C1 segment of cervical spinal cord (tissue), 14 donors: Measurements from ENCODE around the gene EXOC1.
"Not testable (repeated sequence)": the region's sequence is repeated elsewhere in the genome, so short reads cannot be mapped to it uniquely, and the experiment has no call there.

Source experiments
- DNase-seq, 14 donors: peaks; one replicate each; lab custom pipeline; 2025; lab: John Stamatoyannopoulos, UW

The EXOC1 gene

DNA sequence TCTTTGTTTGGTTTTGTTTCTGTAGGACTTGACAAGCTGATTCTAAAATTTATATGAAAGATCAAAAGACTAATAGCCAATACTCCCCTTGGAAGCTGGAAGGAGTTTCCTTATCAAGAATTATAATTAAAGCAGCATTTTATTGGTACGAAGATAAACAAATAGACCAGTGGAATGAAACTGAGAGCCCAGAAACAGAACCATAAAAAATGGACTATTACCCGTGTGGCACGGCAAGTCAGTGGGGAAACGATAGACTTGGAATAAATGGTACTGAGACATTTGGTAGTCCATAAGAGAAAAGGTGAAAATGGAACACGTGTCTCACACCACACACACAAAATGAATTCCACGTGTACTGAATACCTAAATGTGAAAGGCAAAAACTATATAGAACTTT lies 52.9 kb downstream of the EXOC1 start:
- DNase-seq, result no peak

DNA sequence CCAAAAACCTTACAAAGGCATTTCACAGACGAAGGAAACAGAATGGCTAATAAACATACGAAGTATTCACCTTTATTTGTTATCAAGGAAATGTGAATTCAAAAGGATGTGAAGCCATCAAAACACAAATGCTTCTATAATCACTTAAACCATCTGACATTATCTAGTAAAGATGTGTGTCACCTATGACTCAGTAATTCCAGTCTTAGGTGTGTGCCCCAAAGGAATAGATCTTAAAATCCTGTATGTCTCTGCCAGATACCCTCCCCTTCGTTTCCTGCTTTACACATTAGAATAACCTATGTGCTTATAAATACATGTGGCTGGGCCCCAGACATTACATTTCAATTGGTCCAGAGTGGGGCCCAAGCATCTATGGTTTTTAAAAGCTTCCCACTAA lies 53.5 kb downstream of the EXOC1 start:
- DNase-seq, result no peak

DNA sequence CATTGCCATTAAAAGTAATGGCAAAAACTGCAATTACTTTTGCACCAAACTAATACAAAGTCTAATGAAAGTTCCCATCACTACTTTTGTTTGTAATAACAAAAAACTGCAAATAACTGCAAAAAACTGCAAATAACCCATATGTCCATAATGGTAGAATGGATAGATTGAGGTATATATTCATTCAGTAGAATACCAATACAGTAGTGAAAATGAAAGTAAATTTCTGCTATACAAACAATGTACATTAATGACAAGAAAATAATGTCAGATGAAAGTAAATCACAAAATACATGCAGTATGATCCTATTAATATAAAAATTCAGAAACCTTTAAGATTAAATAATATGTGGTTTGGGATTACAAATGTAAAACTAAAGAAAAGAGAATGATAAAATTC lies 54.0 kb downstream of the EXOC1 start:
- DNase-seq, result no peak

DNA sequence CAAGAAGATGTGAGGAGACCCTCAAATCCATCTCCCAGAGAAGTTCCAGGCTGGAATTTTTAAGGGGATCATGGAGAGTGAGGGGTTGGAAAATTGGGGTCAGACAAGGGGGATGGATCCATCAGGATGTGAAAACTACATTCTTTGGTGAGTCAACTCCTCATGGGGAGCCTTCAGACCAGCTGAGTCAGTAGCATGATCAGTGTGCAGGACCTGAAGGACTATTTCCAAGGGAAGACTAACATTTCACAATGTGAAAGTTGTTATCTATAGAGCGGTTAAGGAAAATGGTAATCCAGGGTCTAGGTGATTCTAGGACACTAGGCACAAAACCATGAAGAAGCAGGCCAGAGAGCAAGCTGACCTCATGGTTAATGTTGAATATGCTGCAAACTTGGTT lies 56.7 kb downstream of the EXOC1 start:
- DNase-seq, result no peak

DNA sequence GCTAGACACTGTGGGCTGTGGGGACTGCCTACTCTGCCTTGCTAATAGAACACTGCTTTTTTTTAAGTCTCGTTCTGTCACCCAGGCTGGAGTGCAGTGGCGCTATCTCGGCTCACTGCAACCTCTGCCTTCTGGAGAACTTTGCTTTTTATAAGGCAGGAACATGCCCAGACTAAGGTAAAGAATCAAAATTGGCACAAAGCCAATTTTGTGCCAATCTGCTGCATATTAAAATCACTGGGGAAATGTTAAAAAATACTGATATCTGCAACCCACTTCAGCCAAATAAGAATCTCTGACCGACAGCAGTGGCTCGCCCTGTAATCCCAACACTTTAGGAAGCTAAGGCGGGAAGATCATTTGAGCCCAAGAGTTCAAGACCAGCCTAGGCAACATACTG lies 58.8 kb downstream of the EXOC1 start:
- DNase-seq, result no peak

DNA sequence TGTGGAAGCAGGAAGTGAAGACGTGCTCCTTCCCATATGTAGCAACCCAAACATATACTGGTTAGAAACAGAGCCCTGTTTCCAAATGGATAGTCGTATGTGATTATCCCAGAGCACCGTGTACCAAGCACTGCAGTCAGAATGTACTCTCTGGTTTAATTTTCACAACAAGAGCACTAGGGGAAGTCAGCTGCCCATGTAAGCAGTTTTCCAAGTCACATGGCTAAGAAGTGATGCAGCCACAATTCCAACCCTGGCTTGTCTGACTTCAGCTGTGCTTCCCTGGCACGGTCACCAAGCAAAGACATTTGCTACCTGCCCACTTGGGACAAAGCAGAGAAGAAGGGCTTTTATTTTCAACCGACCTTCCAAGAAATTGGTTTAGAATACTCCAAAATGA lies 67.1 kb downstream of the EXOC1 start:
- no peak for DNase-seq

DNA sequence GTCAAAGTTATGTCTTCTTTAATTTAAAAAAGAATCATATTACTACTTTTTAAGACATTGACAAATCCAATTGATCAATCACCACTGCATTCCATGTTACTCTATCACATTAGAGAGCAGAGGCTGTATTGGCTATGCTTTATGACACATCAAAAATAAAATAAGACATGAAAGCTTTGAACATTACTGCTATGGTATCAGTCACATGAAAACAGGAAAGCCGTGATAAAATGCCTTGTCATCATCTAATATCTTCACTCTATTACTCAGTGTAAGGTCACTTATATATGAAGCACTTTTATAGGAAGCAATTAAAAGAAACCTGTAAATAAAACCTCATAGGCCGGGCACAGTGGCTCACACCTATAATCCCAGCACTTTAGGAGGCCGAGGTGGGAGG lies 67.6 kb downstream of the EXOC1 start:
- no peak for DNase-seq

DNA sequence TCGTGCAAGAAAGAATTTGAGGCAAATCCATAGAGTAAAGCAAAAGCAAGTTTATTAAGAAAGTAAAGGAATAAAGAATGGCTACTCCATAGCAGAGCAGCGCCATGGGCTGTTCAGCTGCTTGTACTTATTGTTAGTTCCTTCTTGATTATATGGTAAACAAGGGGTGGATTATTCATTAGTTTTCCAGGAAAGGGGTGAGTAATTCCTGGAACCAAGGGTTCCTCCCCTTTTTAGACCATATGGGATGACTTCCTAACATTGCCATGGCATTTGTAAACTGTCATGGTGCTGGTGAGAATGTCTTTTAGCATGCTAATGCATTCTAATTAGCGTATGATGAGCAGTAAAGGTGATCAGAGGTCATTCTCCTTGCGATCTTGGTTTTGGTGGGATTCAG lies 71.8 kb downstream of the EXOC1 start:
- DNase-seq, result no peak

DNA sequence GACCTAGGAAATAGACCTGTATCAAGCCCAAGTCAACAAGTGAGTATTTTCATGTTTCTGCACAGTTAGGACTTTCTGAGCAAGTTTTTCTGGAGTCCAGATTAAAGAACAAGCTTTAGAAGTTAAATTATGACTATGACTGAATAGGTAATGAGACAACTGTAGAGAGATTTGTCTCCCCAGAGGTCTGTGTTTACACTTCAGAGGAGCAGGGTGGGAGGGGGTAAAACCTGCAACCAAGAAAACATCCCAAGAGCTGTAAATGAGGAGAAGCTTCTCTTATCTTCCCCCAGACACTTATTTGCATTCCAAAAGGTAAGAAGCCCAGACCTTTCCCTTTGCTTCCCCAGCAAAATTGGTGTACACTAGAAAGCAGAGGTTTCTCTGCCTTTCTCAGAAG lies 73.2 kb downstream of the EXOC1 start:
- no peak for DNase-seq

DNA sequence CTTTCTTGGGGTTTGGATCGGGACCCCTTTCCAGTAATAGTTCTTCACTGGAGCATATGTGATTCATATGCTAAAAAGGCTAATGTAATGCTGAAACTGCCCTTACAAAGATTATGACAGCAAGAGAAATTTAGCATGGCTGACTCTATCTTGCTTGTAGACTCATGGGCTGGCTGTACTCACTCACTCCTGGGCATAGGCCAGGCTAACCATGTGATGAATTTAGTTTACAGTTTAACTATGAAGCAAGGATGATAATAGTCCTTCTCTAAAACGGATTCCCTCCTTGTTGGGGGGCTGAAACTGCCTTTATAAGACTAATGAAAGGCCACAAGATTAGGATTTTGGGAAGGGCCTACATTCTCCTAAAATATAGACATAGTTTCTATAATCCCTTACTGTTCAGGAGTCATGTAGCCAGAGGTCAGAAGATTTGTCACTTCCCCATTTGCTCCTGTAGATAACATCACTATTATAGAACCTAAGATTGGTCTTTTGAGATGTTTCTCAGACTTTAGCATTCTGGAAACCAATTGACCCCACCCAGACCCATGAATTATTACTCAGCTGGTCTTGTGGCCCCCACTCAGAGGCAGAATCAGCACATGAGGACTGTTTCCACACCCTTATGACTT lies 74.5 kb downstream of the EXOC1 start:
- no peak for DNase-seq

DNA sequence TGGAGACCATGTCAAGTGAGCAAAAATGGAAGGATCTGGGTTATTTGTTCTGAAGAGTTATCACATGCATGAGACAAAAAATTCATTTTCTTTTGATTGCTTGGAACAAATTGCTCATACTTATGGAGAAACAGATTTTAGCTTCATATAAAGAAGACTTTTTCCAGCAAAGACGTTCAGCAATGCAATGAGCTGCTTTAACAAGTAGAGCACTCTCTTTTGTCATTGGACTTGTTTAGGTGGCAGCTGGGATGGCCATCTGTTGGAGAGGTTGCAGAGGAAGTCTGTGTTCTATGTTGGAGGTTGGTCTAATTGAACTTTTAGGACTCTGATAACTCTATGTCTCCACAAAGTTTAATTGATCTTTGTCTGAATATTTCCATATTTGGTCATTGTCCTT lies 75.4 kb downstream of the EXOC1 start:
- DNase-seq, result no peak

DNA sequence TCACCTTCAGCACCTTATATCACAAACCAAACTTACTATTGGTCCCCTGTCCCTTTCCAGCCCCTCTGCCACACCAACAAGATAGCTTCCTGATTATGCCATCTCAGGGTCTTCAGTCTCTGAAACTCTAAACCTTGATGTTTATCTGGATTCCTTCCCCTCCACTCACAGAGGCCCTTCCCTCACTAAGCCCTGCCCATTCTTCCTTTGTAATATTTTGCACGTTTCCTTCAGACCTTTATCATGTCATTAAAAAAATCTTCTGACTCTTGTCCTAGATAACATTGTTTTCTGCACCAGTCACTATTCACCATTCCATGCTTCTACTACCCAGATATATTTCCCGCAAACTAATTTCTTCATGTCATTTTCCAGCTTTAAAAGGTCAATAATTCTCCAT lies 77.6 kb downstream of the EXOC1 start:
- no peak for DNase-seq

DNA sequence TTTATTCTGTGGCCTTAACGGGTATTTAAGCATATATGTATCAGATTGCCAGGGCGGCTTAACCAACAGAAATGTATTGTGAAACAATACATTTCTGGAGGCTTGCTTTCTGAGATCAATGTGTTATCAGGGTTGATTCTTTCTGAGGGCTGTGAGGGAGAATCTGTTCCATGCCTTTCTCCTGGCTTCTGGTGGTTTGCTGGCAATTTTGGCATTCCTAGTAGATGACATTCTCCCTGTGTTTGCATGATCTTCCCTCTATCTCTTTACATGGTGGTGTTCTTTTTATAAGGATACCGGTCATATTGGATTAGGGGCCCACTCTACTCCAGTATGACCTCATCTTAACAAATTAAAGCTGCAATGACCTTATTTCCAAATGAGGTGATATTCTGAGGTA lies 78.4 kb downstream of the EXOC1 start:
- no peak for DNase-seq

DNA sequence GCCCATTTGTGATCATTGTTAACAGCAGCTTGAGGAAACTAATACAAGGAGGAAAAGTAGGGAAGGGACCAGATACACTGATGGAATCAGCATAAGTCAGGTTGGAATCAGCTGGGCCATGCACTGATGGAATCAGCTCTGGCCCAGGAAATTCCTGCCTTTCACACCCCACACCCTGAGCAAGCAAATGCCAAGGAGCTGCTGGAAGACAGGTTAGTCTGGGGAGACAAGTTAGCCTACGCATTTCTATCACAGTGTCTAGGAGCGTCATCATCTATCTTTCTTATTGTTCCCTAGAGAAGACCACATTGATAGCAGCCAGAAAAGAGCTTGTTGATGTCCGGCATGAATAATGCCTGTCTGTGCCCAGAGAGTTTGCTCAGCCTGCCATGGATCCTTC lies 79.1 kb downstream of the EXOC1 start:
- no peak for DNase-seq

DNA sequence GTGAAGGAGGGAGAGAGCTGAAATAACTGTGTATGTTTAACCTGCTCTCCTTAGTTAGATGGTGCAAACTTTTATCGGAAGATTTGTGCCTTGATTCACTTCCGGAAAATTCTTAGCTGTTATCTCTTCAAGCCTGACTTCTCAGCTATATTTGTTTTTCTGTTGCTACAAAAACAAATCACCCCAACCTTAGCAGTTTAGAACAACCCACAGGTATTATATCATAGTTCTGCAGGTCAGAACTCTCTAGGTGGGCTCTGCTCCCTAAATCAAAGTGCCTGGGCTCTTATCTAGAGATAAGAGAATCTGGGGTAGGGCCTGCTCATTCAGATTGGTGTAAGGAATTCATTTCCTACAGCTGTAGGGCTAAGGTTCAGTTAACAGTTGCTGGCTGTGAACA lies 80.2 kb downstream of the EXOC1 start:
- DNase-seq, result no peak

DNA sequence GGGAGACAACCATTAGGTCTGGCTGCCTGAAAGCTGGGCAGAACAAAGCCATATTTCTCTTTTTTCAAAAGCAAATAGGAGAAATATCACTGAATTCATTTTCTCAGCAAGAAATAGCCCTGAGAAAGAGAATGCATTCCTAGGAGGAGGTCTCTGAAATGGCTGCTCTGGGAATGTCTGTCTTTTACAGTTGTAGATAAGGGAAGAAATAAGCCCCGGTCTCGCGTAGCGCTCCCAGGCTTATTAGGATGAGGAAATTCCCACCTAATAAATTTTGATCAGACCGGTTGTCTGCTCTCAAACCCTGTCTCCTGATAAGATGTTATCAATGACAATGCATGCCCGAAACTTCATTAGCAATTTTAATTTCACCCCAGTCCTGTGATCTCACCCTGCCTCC lies 82.5 kb downstream of the EXOC1 start:
- not testable (repeated sequence) for DNase-seq

DNA sequence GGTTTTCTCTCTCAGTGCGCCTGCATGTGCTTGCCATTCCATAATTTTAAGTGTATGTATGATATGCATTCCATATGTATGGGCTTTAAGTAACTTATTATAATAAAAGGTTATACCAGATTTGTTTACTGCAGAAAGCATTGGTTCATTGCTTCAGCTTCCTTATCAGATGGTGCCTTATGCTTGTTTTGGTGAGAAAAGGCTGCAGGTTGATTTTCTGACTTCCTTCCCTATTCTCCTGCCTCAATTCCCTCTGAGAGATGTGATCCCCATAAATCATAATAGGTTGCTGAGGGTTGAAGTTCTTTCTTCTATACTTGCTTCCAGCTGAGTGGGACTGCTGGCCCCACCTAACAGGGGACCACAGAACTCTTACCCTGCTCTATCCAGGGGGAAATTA lies 85.0 kb downstream of the EXOC1 start:
- no peak for DNase-seq

DNA sequence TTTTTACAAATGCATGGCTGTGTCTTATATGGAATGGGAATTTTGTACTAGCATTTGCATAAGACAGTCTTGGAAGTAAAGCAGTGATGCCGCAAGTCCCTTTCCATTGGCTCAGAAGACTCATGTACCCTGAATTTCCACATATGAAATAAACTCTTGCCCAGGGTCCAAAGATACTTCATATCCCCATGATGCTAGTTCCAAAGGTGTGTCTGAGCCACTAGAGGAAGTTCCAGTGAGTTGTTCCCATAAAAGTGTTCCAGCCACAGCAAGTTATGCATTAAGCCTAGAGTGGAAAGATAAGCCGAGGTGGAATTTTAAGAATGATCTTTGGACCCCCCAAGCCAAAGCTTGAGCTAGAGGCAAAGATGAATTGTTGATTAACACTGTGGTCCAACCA lies 86.0 kb downstream of the EXOC1 start:
- no peak for DNase-seq

DNA sequence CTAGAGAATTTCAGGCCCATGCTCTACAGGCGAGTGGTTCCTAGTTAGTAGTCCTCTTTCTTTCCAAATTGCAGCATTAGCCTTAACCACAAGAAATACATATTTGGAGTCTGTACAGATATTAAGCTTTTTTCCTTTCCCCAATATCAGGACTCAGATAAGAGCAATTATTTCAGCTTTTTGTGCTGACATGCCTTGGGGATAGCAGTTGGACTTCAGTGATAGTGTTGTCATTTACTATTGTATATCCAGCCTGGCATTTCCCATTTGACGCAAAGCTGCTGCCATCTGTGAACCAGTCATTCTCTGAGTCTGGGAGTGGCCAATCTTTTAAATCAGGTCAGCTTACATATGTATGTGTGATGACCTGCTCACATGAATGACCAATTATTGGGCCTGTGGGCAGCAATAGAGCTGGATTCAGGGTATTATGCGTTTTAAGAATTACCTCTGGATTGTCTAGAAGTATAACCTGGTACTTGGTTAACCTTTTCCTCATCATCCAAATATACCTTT lies 88.5 kb downstream of the EXOC1 start:
- DNase-seq, result no peak

DNA sequence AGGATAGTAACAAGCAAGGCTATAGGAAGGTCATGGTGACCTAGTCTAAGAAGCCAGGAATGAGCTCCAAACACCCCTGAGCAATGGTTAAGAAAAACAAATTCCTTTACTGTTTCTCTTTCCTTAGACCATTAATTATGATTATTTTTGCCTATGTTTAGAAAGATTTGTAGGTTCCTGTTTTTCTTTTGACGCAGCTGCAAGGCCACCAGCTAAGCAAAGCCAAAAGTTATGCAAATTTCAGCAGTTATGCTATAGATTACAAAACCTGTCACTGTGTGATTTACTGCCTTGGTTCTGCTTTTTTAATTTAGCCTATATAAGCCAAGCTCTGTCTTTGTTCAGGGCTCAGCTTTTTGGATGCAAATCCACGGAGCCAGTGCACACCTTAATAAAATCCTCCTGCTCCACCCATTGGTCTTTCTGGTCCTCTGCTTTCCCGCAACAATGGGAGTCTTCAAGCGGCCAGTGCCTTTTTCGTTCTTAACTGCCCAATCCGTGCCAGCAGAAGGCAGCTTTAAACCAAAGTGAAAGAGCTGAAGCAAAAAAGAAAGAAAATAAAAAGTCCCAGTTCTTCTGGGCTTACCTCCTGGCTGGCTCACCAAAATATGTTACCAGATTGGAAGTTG lies 93.9 kb downstream of the EXOC1 start:
- DNase-seq, result no peak

DNA sequence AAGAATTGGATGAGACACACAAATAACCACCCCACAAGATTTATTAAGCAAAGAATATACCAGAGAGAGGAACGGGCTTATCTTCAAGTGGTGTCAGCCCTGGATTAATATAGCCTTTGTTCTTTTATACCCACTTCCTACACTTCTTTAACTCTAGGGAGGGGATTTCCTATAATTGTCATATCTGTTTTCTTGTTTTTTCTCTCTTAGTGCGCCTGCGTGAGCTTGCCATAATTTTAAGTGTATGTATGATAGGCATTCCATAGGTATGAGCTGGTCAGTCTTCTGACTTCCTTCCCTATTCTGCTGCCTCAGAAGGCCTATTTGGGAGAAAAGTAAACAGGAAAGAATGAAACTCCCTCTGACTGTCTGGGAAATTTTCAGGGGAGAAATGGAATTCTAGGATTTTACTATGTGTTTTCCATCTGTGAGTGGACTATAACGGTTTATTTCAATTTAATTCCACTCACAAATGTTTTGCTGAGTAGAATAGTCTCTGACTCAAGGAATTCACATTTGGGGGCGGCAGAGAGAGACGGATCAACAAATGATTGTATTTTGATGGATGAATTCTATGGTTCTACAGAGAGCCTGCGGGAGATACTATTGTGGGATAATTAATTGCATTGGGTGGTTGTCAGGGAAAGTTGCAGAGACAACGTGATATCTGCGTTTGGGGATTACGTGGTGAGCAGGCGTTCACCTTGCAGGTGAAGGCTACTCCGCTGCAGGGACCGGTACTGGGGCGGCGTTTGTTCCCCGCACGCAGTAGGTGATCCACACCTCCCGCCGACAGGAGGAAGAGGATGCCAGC lies 94.7 kb downstream of the EXOC1 start:
- peak in 2 of 14 donors; percentile 19 to 26 for DNase-seq

DNA sequence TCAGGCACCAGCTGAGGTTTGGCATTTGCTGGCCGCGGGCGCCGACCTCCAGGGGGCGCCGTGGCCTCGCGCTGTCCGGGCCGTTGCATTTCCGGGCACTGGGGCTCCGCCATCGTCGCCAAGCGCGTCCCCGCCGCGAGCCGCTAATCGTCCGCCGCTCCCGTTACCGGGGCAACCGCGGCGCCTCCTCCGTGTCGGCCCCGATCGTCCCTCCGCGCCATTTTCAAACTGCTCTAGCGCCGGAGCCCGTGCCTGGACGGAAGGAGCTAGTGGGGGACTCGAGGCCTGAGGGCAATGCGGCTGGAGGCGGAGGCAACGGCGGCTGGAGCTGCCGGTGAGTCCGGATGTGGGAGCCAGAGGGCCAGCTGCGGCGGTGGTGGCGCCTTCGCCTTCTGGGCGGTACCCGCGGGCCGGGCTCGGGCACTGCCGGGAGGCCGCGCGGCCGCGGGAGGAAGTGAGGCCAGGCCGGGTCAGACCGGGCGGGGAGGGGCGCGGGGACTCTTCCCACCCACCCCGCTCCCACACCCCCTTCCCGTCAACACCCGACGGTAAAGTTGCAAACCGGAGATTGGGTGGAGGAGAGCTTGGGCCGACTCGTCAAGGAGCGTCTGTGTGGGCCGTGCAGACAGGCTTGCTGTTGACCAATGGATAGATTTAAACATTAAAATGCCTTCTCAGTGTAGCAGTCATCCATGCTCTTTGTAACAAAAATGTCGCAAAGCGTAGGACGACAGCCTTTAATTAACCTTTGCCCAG lies 95.5 kb downstream of the EXOC1 start, which contains the start of gene CEP135:
Gene CEP135, plus strand, starts transcription at position 220 of the 756 bp plus-strand sequence. CDS start 3,186 bp downstream, outside the sequence.
- peak; percentile 44 to 95 (median 87) for DNase-seq
